DMS79 (cell line): Measurements from ENCODE around the gene CUX1.

Source experiments
- DNase-seq: peaks from one replicate; lab custom pipeline; 2025; lab: John Stamatoyannopoulos, UW

CUX1 gene

DNA sequence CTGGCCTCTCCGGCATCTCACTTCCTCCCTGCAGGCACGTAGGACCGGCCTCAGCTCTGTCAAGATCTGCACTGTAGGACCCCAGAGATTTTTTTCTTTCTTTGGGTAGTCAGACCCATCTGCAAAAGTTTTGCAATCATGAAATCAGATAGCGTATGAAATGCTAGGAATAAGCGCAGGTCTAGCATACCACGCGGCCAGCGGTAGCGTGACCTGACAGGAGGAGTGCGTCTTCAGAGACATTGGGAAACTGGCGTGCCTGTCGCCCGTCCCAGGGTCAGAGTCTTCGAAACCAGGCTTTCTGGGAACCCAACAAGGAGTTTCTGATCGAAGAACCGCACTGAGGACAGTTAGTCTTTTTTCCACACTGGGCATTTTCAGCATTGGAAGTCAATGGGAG lies 368.4 kb downstream of the CUX1 start:
- DNase-seq = no peak

DNA sequence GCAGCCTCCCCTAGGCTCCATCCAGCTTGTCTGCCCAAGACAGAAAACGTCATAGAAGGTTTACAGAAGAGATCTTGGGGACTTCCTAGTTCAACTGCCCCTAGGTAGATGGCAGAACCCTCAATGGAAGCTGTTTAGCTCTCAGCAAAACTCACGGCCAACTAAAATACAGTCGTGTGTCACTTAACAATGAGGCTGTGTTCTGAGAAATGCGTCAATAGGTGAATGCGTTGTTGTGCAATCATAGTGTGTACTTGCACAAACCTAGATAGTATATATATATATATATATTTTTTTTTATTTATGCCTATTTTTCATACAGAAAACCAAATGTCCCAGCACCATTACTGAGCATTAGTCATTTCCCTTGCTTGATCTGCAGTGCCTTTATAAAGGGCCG lies 368.9 kb downstream of the CUX1 start:
- DNase-seq = no peak

DNA sequence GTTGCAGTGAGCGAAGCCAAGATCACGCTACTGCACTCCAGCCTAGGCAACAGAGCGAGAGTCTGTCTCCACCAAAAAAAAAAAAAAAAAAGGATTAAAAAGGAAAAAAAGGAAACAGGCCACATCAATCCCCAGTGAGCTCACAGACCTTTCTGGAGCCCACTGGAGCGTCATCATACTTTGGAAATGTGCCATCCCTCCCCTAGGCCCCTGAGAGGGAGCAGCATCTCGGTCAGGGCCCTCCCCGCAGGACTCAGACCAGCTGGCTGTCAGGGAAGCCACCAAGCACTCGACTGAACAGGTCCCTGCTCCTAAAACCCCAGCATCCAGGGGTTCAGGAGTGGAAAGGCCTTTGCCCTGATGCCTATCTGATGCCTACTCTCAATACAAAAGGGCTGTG lies 371.3 kb downstream of the CUX1 start:
- no peak for DNase-seq

DNA sequence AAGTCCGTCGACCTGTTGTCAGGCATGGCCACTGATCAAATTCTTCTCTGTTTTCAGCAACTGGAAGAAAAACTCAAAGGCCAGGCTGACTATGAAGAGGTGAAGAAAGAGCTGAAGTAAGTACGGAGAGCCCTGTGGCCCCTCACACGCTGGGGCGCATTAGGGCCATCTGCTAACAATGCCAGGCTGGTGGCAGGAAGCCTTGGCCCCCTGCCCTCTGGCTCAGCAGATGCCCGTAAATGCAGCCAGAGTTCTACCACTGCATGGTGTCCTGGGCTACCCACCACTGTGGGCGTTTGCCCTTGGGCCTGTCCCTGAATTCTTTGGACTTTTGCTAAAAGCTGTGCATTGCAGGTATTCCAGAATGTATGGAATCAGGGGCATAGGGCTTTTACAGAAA lies 372.3 kb downstream of the CUX1 start:
- DNase-seq = no peak

DNA sequence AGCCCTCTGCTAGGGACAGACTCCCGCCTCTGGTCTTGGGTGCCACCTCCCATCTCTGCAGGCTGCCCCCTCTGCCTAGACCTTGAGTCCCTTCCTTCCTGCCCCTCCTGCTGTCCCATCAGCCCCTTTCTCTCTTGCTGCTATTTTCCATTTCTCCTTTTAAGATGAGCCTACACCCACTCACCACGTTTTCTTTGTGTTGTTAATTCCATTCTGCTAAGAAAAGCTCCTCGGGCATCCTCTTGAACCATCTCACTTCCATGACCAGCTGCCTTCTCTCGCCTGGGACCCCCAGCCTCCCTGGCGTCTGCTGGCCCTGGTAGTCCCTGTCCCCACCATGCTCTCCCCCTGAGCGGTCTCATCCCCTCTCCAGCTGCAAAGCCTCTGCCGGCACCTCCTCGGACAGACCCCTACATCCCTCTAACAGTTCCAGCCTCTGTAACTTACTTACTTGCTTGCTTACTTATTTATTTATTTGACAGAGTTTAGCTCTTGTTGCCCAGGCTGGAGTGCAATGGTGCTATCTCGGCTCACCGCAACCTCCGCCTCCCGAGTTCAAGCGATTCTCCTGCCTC lies 373.4 kb downstream of the CUX1 start:
- DNase-seq = no peak

DNA sequence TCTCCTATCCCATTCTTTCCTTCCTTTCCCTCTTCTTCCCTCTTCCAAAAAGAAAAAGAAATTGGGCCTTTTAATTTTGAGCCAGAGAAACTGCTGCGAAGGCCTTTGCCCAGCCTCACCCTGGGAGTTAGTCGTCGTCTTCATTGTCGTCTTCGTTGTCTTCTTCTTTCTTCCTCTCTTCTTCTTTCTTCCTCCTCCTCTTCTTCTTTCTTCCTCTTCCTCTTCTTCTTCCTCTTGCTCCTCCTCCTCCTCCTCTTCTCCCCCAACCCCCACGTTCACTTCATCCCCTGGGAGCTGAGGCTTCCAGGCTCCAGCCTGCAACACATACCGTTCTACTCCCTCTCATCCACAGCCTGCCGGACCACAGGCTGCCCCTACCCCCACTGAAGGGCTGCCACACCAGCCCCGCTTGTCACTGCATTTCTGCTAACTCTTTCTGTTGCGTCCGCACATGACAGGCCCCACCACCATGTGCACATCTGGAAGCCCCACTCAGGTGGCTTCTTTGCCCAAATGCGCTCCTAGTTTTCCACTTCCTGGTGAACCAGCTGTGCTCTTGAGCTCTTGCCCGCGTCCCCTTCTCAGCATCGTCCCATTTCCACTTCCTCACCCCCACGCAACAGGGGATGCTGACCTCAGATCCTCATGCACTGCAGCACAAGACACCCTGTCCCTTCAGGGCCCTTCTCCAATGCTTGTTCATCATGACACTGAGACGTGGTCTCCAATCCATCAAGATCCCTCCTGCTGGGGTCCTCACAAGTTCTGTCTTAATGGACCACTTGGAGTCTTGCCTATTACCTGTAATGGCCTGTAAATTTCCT lies 374.3 kb downstream of the CUX1 start:
- no peak for DNase-seq

DNA sequence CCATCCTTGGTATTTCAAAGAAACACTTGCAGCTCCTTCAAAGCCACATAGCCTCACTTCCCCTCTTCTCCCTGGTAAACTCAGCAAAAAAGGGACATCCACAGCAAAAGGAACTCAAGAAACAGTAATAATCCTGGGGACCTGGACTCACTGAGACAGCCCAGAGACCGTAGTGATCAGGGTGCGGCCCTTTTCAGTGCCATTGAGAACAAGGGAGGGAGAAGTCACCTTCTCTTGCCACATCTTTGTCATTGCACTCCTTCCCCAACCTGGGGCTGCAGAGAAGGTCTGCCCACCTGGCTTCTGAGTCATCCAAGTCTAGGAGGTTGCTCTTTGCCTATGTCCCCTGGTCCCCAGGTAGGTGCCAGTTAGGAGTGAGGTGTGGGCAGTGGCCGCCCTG lies 375.4 kb downstream of the CUX1 start:
- DNase-seq = no peak

DNA sequence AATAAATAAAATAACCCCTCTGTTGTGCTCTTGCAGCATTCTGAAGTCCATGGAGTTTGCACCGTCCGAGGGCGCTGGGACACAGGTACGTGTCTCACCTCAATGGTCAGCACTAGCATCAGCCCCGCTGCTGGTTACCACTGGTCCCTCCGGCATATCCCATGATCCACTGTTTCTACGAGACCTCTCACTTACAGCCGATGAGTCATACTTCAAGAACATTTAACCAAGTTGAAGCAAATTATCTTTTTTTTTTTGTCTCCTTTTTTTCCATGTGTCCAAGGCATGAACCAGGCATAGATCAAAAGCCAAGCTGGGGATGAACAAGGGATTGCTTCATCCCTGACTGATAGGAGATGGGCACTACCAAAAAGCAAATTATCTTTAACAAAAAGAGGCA lies 376.4 kb downstream of the CUX1 start:
- no peak for DNase-seq

DNA sequence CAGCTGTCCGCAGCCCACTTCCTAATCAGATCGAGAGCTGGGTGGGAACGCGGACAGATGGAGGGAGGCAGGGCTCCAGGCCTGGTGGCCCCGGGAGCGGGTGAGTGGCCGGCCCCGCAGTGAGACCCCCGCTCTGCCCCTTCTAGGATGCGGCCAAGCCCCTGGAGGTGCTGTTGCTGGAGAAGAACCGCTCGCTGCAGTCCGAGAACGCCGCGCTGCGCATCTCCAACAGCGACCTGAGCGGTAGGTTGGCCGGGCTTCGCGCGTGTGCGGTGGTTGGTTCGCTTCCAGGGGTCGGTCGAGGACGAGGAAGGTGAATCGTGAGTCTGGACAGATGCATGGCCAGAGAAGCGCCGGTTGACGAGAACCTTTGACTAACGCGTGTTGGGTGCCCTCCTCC lies 377.9 kb downstream of the CUX1 start:
- DNase-seq = no peak

DNA sequence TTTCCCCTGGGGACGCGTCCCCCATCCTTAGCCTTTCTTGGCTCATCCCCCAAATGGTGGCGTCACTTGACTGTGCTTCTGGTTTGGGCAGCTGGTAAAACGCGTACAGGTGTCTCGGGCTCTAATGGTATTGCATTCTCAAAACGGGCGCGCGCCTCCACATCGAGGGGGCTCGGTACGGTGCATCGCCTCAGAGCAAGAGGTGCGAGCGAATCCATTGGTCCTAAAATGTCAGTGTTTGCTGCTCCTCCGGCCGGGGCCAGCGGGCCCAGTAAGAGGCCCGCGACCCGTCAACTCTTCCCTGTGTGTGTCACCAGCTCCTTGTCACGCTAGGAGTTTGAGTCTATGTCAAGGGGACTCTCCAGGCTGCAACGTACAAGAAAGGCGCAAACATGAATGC lies 378.6 kb downstream of the CUX1 start:
- DNase-seq = no peak

DNA sequence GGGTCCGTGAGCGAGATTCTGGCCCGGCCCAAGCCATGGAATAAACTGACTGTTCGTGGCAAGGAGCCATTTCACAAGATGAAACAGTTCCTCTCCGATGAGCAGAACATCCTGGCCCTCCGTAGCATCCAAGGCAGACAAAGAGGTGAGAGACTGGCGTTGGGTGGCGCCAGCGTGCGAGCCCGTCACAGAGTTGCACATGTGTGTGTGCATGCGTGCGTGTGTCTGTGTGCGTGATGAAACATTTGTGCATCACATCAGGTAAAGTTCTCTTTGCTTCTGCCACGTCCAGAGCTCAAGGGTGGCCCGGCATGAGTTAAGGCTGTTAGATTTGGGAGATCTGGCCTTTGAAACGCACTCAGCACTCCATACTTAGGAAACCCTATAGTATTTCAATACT lies 379.7 kb downstream of the CUX1 start:
- no peak for DNase-seq

DNA sequence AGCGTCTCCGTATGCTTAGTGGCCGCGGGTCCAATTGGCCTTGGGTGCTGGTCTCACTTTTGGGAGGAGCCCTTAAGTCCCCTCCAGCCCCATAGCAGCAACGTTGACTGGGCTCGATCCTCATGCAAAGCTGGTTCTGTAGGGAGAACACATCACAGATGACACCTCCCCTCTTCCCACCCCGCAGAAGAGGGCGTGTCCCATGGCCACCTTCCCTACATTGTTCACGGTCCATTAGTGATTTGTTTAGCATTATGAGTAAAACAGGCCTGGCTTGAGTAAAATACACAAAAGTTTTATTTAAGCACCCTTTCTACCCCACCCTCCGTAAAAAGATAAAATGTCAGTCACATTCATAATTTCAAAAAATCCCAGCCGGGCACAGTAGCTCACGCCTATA lies 380.2 kb downstream of the CUX1 start:
- DNase-seq = no peak

DNA sequence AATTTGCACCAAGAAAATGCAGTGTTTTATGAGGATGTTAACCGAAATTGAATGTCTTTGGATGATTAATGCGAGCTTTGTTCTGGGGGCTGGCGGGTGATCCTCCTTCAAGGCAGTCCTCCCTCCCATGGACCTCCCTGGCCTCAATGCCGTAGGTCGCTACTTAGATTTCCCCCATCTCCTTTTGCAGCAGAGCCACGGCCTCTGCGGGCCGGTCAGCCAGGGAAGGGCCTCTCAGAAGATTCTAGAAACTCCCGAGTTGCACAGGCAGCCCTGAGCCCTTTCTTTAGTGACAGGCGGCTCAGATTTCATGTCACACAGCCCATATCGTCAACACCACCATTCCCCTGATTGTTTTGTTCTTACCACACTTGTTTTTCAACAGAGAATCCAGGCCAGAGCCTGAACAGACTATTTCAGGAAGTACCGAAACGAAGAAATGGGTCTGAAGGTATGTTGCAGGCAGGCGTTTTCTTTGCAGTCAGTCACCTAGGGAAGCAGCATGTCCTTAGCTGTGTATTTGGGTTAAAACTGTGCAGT lies 381.1 kb downstream of the CUX1 start:
- DNase-seq = no peak

DNA sequence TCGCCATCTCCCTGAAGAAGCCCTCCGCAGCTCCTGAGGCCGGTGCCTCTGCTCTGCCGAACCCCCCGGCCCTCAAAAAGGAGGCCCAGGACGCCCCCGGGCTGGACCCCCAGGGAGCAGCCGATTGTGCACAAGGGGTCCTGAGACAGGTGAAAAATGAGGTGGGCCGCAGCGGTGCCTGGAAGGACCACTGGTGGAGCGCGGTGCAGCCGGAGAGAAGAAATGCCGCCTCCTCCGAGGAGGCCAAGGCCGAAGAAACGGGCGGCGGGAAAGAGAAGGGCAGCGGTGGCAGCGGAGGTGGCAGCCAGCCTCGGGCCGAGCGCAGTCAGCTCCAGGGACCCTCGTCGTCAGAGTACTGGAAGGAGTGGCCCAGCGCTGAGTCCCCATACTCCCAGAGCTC lies 384.1 kb downstream of the CUX1 start:
- no peak for DNase-seq

DNA sequence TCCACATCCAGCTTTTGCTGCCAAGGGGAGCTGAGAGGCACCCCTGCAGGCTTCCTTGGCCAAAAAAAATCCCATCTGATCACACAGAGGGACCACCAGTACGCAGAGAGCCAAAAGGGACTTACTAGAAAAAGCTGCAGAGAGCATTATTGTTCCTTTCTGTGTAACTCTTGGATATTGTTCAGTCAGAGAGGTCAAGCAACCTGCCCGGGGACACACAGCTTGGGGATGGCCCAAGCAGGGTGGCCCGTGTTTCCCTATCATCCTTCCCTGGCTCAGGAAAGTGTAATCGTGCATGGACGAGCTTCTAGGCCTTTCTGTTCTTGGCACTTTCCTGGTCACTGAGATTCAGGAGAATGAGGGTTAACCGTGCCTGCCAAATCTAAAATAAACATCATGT lies 385.1 kb downstream of the CUX1 start:
- no peak for DNase-seq

DNA sequence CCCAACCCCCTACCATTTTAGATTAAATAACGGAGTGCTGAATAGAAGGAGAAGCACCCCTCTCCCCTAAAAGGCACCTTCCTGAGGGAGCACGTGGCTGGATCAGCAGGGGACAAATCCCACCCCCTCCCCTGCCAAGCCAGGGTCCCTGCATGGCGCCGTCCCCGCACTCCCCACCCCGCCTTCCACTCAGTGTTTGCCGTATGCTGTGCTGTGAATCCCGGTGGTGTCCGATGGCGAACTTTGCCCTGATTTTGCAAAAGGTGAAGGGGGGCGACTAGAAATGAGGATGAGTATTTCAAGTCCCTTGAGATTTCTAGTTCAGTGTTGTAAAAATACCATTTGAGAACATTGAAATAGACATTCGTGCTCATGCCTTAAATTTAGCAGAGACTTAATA lies 385.8 kb downstream of the CUX1 start:
- no peak for DNase-seq

DNA sequence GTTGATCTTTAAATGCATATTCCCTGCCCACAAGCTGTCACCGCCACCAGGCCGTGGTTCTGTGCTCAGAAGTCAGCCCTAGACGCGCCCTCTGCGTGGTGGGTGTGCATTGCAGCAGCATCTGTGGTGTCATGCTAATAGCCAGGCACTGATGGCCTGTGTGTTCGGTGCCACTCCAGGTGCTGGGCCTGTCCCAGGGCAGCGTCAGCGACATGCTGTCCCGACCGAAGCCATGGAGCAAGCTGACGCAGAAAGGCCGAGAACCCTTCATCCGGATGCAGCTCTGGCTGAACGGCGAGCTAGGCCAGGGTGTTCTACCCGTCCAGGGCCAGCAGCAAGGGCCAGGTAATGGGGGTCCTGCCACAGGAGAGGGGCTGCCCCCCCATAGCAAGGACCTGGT lies 386.8 kb downstream of the CUX1 start:
- no peak for DNase-seq

DNA sequence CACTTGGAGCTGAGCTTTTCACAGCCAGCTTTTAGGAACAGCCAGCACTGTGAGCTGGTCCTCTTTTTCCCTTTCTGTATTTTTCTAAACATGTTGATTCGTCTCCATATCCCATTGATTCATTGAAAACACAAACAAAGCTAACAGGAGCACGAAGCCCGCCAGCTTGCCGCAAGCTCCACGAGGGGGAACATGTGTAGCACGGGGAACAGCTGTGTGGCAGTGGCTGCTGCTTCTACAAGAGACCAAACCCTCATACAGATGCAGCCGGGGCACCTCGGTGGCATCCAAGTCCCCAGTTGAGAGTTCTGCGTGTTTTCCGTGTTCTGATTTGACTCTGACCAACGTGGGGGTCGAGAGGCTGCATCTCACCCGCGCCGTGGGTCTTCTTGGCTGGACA lies 388.5 kb downstream of the CUX1 start:
- no peak for DNase-seq

DNA sequence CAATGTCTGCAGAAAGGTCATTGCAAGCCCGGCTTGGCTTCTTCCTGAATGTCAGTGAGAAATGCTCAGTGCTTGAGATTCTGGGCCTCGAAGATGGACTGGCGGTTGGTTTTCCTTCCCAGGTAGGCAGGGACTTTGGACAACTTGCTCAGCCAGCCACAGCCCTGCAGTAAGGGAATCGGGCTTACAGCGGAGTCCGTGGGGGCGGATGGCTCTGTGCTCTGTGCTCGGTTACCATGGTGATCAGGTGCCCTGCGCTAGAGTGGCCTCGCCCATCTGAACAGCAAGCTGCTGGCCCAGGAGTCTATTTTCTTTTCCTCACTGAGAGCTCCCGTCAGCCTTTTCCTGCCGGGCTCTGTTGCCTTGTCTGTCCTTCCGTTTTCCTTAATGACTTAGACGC lies 391.4 kb downstream of the CUX1 start:
- DNase-seq = no peak

DNA sequence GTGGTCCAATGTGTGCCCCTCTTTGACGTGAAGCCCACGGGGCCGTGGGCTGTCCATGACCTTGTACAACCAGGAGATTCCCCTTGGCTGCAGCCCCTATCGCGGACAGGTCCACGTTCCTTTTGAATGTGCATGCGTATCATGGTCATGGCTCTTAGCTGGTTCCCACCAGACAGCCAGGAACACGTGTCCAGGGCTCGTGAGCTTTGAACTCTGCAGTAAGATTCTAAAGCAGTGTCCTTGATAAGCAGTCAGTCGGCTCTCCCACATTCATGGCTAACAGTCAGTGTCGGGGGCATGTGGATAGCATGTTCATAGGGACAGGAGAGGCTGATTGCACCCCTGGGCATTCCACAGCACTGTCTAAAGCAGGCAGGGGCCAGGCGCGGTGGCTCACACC lies 393.4 kb downstream of the CUX1 start:
- no peak for DNase-seq

DNA sequence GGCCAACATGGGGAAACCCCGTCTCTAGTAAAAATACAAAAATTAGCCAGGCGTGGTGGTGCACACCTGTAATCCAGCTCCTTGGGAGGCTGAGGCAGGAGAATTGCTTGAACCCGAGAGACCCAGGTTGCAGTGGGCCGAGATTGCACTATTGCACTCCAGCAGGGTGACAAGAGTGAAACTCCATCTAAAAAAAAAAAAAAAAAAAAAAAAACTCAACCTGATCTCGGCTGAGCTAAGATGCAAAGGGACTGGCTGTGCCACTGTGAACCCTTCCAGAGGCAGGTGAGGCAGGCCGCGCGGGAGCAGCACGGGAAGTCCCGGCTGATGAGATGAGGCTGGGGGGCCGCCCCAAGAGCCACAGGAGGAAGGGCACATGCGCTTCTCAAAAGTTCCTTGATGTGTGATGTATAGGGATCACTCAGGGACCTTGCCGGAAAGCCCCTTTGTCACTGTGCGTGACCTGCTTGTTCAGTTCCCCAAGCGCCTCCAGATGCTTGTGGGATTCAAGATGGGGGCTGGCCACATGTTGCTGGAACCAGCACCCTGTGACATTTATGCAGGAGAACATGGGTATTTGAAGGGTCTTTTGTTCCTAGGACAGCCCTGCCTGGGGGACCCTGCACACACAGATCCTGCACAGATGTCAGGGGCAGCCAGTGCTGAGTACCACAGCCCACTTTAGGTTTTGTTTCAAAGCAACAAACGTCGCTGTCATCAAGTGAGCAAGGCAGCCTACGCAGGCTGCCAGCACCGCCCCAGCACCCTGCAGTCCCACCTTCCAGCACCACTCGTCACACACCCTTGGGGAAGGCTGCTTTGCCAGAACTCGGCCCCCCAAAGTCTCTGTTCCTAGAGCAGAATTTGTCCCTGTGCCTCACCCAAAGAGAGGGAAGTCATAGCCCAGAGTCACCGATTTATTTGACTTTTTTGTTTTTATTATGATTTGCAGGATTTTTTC lies 394.4 kb downstream of the CUX1 start:
- DNase-seq = no peak

DNA sequence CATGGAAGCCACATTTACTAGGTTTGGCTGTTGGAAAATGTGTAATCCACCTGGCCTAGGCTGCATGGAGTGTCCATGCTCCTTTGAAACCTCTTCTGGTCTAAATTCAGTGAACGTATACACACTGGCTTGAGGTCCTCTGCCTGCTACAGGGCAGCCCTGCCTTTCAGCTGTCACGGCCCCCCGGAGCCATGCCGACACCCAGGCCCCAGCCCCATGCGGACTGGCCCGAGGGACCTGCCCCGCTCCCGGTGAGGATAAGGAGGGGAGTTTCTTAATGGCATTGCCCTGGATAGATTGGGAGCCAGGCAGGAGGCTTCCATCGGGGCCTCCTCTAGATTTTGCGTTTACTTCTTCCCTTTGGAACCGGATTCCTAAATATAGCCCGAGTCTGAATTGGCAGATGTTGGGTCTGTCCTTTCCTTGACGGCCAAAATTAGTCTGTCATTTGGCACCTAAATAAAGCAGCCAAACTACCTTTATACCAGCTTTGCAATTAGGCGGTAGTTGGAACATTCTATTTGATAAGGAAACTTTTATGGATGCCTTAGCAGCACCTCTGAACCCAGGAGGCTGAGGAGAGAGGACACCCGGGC lies 397.1 kb downstream of the CUX1 start:
- no peak for DNase-seq
